HG03460 (cell line): ENCODE results near the gene HNF1A.
"Not testable (repeated sequence)": the region's sequence is repeated elsewhere in the genome, so short reads cannot be mapped to it uniquely, and the experiment has no call there.

ENCODE experiments used
- ATAC-seq: cut with Tn5 transposase; IDR thresholded peaks from one replicate; pipeline ENCODE4 v1.9.1; 2021; ENCODE audit not compliant: unreplicated experiment

Gene HNF1A

GRCh38 chr12:121038861-121039668 is 60.7 kb downstream of the HNF1A start, which contains the start of gene OASL:
Gene OASL (minus strand): TSS chr12:121039246. CDS start chr12:121038971, 275 bp downstream.
- ATAC-seq = peak; percentile 71

DNA sequence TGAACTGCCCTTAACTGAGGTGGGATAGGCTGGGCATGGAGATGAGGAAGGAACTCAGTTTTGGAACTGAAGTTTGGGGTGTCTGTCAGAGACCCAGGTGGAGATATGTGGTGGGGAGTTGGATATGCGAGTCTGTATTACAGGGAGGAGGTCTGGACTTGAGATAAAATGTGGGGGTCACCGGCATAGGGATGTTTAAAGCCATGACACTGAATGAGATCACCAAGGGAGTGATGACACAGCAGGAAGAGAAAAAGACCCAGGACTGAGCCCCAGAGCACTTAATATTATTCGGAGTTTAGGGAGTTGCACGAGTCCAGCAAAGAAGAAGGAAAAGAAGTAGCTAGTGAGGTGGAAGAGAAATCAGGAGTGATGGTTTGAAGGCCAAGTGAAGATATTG is 64.7 kb downstream of the HNF1A start:
- no peak for ATAC-seq

DNA sequence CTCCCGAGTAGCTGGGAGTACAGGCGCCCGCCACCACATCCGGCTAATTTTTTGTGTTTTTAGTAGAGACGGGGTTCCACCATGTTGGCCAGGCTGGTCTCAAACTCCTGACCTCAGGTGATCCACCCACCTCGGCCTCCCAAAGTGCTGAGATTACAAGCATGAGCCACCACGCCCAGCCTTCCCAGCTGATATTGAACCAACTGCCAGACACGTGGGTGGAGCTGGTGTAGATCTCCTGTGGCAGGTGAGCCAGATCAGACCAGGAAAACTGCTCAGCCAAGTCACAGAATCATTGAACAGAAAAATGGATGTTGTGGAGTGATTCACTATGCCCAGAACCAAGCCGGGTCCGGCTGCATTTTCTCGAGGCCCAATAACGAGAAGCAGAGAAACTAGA is 69.1 kb downstream of the HNF1A start:
- not testable (repeated sequence) for ATAC-seq

- ATAC-seq = no peak
Measured at GRCh38 chr12:121048442-121048841, 70.1 kb downstream of the HNF1A start.

DNA sequence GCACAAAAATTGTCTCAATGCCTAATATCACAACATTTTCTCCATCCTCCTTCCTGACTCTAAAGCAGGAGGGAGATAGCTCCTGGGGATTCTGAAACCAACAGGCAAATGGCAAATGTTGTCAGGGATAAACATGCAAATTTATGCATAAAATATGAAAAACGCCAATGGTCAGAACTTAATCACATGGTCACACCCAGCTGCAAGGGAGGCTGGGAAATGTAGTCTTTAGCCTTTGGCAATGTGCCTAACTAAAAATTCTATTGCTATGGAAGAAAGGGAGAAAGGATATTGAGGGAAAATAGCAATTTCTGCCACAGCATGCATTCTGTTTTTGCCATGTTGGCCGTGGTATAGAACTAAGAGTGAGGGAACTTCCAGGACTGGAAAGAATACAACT is 72.4 kb downstream of the HNF1A start:
- ATAC-seq = no peak
